Measurements from ENCODE around the gene SLC25A48. TPM values are rescaled to one million over a fixed set of nuclear protein-coding genes. Genes with fewer than 3 reads are reported as not detected.

SLC25A48 gene
- total RNA-seq, 1 experiment from 2014 or later: not detected

DNA sequence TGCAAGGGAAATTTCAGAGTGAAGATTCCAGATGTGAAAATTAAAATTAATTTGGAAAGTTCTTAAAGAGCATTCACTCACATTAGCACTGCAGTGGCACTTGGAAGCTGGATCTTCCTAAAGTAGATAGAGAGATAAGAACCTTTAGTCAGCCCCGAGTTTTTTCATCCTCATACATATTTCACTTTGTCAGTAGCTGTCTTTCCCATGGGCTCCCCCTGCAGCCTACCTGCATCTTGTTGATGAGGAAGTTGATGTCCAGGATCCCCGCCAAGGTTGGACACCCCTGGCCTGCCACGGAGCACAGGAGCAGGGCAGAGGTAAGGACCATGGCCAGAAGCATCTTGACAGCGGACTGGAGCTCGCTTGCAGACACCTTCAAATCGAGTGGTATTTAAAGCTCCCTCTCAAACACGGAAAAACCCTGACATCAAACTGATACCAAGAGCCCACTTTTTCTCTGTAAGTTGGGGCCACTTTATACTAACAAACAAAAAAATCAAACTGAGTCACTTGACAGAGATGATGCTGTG is 61.1 kb downstream of the SLC25A48 start, which contains the start of gene IL9:
TSS of gene IL9 (minus strand) at position 368 of the 533 bp plus-strand sequence. CDS start at position 343, 25 bp downstream.
- in situ Hi-C loops (cut with HindIII; ENCODE audit: low sequenced_read_pairs): no loop called here

DNA sequence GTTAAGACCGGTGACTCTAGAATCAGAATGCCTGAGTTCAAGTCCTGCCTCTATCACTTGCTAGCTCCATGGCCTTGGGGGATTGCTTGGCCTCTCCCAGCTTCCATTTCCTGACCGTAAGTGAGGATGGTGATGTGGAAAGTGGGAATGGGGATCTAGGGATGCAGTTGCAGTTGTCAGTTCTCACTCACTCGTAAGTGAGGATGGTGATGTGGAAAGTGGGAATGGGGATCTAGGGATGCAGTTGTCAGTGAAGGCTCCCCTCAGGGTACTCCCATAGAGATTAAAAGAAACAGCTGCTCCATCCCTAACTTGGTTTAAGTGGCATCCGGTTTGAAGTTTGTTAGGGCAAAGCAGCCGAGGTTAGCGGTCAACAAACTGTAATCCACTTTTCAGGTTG is 64.2 kb downstream of the SLC25A48 start:
- in situ Hi-C loops (cut with HindIII; ENCODE audit: low sequenced_read_pairs): no loop called here
- DNase-seq (ENCODE audit: low spot score): no peak

More for the DNA sequence above, 61.1 kb downstream of the SLC25A48 start, which contains the start of gene IL9:
- DNase-seq (ENCODE audit: low spot score): no peak

DNA sequence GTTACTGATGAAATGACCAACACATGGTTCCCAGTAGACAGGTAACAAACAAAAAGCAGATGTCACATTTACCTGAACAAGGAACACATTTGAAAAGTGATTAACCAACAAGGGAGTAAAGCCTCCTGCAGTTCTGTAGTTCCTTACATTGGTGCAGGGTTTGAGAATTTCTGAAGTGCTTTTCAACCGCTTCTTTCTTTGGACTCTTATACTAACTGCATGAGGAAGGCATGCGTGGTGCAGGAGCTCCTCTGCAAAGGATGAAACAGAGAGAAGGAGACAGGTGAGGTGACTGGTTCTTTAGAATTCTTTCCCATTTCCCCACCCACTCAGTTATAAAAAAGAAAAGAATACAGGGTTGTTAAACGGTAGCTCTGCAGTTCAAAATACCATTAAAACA is 65.8 kb downstream of the SLC25A48 start:
- in situ Hi-C loops (cut with HindIII; ENCODE audit: low sequenced_read_pairs): no loop called here
- DNase-seq (ENCODE audit: low spot score): no peak

GRCh38 chr5:135901633-135902032 is 67.2 kb downstream of the SLC25A48 start:
- in situ Hi-C loops (cut with HindIII; ENCODE audit: low sequenced_read_pairs): no loop called here
- DNase-seq (ENCODE audit: low spot score): no peak

DNA sequence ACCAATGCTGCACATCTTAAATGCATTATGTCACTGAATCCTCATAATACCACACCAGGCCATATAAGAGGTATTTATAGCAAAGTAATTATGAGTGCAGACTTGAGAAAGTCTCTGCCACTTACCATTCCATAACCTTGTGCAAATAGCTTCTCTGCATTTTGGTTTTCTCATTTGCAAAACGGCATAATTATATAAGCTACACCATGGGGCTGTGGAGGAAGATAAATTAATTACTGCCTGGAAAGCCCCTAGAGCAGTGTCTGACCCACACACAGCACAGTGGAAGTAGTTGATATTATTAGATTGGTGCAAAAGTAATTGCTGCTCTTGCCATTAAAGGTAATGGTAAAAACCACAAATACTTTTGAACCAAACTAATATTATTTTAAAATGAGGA is 70.7 kb downstream of the SLC25A48 start:
- in situ Hi-C loops (cut with HindIII; ENCODE audit: low sequenced_read_pairs): no loop called here
- DNase-seq (ENCODE audit: low spot score): no peak

DNA sequence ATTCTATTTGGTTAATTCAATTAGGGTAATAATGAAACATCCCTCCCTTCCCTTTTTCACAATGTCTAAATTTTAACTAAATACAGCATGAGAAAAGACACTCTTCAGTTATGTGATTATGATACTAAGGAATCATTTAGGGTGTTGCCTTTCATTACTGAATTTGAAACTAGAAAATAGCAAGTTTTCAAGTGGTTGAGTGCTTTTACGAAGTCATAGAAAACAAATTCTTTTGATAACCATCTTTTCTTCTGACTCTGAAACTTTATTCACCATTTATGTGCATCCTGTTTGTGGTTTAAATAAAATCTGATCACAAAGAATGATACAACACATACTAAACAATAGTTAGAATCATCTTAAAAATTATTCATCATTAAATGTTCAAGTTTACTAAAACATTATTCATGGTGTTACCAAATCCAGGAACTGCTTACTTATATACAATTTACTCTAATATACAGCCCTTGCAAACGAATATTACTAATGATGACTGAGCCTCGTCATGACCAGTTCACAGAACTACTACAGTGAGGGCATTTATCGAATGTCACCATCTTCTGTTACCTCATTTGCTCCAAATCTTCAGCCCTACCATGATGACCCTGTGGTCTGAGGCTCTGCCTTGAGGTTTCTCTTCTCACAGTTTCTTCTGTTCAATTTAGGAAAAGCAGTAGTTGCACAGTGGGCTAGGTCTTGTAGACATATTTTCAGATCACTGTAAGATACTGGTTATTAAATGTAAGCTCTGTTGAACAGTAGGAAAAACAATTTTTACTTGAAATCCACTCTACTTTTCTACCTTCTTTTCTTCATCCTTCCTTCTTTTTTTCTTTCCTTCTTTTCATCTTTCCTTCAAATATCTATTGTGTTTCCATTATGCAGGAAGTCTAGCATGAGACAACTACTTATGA is 79.5 kb downstream of the SLC25A48 start:
- in situ Hi-C loops (cut with HindIII; ENCODE audit: low sequenced_read_pairs): no loop called here
- no peak for DNase-seq (ENCODE audit: low spot score)

- in situ Hi-C loops (cut with HindIII; ENCODE audit: low sequenced_read_pairs): no loop called here
- DNase-seq (ENCODE audit: low spot score): no peak
These were observed 81.1 kb downstream of the SLC25A48 start for GRCh38 chr5:135915466-135916001.

GRCh38 chr5:135916638-135917263 is 82.3 kb downstream of the SLC25A48 start:
- in situ Hi-C loops (cut with HindIII; ENCODE audit: low sequenced_read_pairs): no loop called here

GRCh38 chr5:135920199-135920598 is 85.7 kb downstream of the SLC25A48 start:
- no peak for DNase-seq (ENCODE audit: low spot score)
- in situ Hi-C loops (cut with HindIII; ENCODE audit: low sequenced_read_pairs): no loop called here

More at GRCh38 chr5:135916638-135917263, 82.3 kb downstream of the SLC25A48 start:
- DNase-seq (ENCODE audit: low spot score): no peak

- no peak for DNase-seq (ENCODE audit: low spot score)
These were observed 86.9 kb downstream of the SLC25A48 start for GRCh38 chr5:135921388-135921787.

GRCh38 chr5:135930029-135930948 is 95.8 kb downstream of the SLC25A48 start:
- in situ Hi-C loops (cut with HindIII; ENCODE audit: low sequenced_read_pairs): no loop called here
- DNase-seq (ENCODE audit: low spot score): no peak

More at GRCh38 chr5:135921388-135921787, 86.9 kb downstream of the SLC25A48 start:
- in situ Hi-C loops (cut with HindIII; ENCODE audit: low sequenced_read_pairs): no loop called here

DNA sequence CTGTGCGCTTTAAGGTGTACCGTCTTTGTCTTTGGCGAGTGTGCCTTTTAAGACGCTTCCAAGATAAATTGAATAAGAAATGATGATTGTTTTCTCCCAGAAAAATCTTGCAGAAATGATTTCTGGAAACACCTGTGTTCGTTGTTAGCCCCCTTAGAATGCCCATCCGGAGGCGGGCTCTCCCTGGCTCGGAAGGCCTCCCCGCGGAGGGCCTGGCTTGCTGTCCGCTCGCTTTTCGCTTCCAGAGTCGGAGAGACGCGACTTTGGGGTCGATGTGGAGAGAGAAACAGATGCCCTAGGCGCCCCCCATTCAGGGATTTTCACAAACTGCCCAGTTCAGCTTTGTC is 96.5 kb downstream of the SLC25A48 start:
- in situ Hi-C loops (cut with HindIII; ENCODE audit: low sequenced_read_pairs): no loop called here
- DNase-seq (ENCODE audit: low spot score): no peak

DNA sequence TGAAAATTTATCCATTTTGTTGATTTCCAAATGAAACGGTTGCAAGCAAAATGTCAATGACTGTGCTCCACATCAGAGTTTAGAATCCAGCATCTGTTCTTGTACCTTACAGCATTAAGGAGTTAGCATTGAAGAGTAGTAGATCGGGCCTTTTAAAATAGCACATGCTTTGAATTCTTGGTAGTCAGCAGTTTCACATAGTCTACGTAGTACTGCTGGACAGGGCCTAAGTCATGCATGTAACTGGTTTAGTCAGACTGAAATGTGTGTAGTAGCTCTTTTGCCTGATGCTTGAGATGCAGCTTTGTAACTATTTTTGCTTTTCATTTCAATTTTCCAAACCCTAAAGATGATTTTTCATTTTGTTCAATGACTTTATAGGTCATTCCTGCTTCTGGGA is 100.5 kb downstream of the SLC25A48 start:
- in situ Hi-C loops (cut with HindIII; ENCODE audit: low sequenced_read_pairs): no loop called here

GRCh38 chr5:135937245-135937911 is 102.9 kb downstream of the SLC25A48 start:
- in situ Hi-C loops (cut with HindIII; ENCODE audit: low sequenced_read_pairs): no loop called here
- no peak for DNase-seq (ENCODE audit: low spot score)

More for the DNA sequence above, 100.5 kb downstream of the SLC25A48 start:
- no peak for DNase-seq (ENCODE audit: low spot score)

Other genes starting within 250 kb of the SLC25A48 start
- not detected in 2 replicates for gene IL9, start 61.2 kb downstream of the SLC25A48 start, total RNA-seq (2014; rRNA removed; shearing (Covaris generic))
- not detected in 2 replicates for gene LECT2, start 120.3 kb downstream of the SLC25A48 start, total RNA-seq (2014; rRNA removed; shearing (Covaris generic))
- 0.18 TPM in 1 of 2 replicates, not detected in the other for gene TGFBI, start 194.3 kb downstream of the SLC25A48 start, total RNA-seq (2014; rRNA removed; shearing (Covaris generic))

Data from G401 (cell line).